ENCODE results near the gene SPDYE1. TPM values are rescaled to one million over a fixed set of nuclear protein-coding genes. Genes with fewer than 3 reads are reported as not detected.

The SPDYE1 gene
- total RNA-seq, 1 experiment from 2014 or later = not detected

DNA sequence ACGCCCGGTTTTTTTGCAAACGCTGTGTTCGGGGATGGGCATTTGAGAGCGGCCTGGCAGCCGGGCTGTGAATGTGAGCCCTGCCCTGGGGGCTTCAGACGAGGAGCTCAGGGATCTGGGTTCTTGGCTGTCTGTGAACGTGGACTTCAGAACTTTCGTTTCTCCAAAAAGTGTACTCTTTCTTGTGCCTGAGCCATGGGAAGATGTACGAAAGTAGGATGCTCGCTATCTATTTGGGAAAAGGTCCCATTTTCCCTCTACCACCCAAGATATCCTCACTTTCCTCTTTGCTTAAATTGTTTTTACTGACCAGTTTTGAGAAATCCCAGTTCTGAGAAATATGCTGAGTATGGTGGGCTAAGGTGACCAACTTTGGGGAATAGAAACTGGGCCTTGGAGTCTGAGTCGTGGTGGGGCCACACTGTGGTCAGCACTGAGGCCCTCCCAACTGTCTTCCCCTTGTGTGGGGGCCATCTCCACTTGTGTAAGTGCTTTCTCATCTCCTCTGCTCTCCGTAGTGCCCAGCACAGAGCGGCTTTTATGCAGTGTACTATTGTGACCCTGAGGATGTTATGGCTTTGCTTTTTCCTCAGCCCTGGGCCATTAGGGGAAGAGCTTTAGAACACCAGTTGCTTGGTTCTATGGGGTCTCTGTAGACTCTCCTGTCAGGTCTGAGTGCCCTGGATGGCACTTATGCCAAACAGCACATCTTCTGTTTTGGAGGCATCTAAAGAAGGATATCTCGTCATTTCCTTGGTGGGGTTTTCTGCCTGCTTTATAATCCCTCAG is 47.7 kb downstream of the SPDYE1 start:
- Histone ChIP-seq H3K27me3 (ENCODE audit: control insufficient read depth, insufficient read depth, low read length) (peaks cover 3% of the 10 kb centered on the region), H3K36me3 (replicated peaks; ENCODE audit: control insufficient read depth, insufficient read depth, low read length) (peaks cover 1% of the 10 kb centered on the region), H3K4me3 (ENCODE audit: insufficient read depth, low read depth, low read length) (peak overlapping the region; percentile 88)
- no peak for DNase-seq

DNA sequence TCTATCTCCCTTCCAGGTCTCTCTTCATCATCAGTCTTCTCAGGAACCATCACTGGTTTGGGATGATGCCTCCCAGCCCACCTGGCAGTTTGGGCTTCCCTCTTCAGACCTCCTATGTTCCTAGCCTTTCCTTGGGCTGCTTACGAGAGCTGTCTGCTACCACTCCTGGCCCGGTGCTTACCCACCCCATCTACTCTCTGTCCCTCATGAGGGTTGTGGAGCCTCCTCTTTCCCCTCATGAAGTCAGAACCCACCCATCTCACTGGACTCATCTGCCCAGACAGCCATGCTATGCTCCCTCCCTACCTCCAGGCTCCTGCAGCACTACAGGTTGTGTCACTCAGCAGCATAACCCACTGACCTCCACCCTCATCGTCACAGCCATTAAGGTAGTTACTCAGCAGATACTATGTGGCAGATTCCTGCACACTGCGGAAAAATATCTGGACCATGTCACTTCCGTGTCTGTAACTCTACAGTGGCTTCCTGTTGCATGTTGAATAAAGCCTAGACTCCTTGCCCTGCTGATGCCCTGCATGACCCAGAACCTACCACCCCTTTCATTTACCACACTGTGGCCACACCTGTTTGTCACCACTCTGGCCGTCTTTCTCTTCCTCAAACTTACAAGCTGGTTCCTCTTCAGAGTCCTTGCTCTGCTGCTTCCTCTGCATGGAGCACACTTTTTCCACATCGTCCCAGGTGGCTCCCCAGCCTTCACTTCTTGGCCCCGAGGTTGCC is 48.8 kb downstream of the SPDYE1 start:
- no peak for DNase-seq
- peaks cover 3% of the 10 kb centered on the region for H3K36me3 ChIP-seq (replicated peaks; ENCODE audit: control insufficient read depth, insufficient read depth, low read length)
- no peaks in the 10 kb centered on the region for H3K27me3 ChIP-seq (ENCODE audit: control insufficient read depth, insufficient read depth, low read length)
- no peak overlapping the region for H3K4me3 ChIP-seq (ENCODE audit: insufficient read depth, low read depth, low read length)

- Histone ChIP-seq H3K27me3 (ENCODE audit: control insufficient read depth, insufficient read depth, low read length) (no peaks in the 10 kb centered on the region), H3K36me3 (replicated peaks; ENCODE audit: control insufficient read depth, insufficient read depth, low read length) (peaks cover 7% of the 10 kb centered on the region), H3K4me3 (ENCODE audit: insufficient read depth, low read depth, low read length) (no peak overlapping the region)
- DNase-seq = no peak
Observed at GRCh38 chr7:44048031-44048795, 50.5 kb downstream of the SPDYE1 start.

- no peak for DNase-seq
- Histone ChIP-seq H3K27me3 (ENCODE audit: control insufficient read depth, insufficient read depth, low read length) (no peaks in the 10 kb centered on the region), H3K4me3 (ENCODE audit: insufficient read depth, low read depth, low read length) (no peak overlapping the region), H3K36me3 (replicated peaks; ENCODE audit: control insufficient read depth, insufficient read depth, low read length) (peaks cover 7% of the 10 kb centered on the region)
Observed at GRCh38 chr7:44050121-44050914, 52.6 kb downstream of the SPDYE1 start.

- Histone ChIP-seq H3K27me3 (ENCODE audit: control insufficient read depth, insufficient read depth, low read length) (no peaks in the 10 kb centered on the region), H3K36me3 (replicated peaks; ENCODE audit: control insufficient read depth, insufficient read depth, low read length) (peaks cover 7% of the 10 kb centered on the region), H3K4me3 (ENCODE audit: insufficient read depth, low read depth, low read length) (no peak overlapping the region)
- DNase-seq = no peak
Observed at GRCh38 chr7:44050915-44051560, 53.3 kb downstream of the SPDYE1 start.

DNA sequence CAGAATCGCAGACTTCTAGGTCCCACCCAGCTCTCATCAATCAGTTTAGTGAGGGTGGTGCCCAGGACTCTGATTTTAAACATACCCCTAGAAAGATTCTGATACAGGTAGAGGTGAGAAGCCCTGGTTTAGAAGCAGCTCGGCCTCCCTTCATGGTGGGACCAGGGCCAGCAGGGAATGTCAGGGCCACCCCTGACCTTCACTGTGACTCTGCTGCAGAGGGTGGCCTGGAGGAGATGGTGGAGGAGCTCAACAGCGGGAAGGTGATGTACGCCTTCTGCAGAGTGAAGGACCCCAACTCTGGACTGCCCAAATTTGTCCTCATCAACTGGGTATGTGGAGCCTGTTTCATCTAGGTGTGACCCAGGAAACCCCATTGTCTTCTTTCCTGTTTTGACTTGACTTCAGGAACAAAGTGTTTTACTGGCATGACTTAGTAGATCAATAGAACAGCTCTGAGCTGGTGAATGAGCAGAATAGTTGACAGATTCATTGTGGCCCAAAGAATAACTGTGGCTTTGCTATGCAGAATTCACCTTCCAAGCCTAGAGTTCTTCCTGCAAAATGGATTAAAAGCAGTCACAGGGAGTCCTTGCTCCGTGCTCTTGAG is 54.0 kb downstream of the SPDYE1 start:
- Histone ChIP-seq H3K36me3 (replicated peaks; ENCODE audit: control insufficient read depth, insufficient read depth, low read length) (peaks cover 7% of the 10 kb centered on the region), H3K4me3 (ENCODE audit: insufficient read depth, low read depth, low read length) (no peak overlapping the region), H3K27me3 (ENCODE audit: control insufficient read depth, insufficient read depth, low read length) (no peaks in the 10 kb centered on the region)
- no peak for DNase-seq

DNA sequence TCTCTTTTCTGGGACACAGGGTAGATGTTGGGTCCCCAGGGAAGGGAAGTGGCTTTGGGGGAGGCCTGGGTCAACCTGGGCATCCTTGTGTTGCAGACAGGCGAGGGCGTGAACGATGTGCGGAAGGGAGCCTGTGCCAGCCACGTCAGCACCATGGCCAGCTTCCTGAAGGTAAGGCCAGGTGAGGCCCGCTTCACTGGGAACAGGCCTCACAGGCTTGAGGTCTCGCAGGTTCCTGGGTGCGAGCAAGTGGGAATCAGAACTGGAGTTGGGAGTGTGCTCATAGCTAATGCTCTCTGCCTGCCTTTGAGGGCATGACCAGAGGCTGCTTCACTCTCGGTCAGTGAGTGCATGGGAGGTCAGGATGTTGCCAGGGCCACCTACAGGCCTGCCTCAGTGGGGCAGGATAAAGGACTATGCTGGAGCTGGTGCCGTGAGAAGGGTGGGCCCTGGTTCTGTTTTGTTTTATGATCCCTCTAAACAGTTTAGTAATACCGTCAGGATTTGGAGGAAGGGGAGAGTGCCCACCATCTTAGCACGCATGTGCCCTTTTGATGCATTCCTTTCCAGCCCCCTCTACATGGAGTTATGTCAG is 55.2 kb downstream of the SPDYE1 start:
- Histone ChIP-seq H3K4me3 (ENCODE audit: insufficient read depth, low read depth, low read length) (no peak overlapping the region), H3K27me3 (ENCODE audit: control insufficient read depth, insufficient read depth, low read length) (no peaks in the 10 kb centered on the region), H3K36me3 (replicated peaks; ENCODE audit: control insufficient read depth, insufficient read depth, low read length) (peaks cover 11% of the 10 kb centered on the region)
- peak; percentile 23 for DNase-seq

GRCh38 chr7:44056681-44057080 is 59.0 kb downstream of the SPDYE1 start:
- Histone ChIP-seq H3K27me3 (ENCODE audit: control insufficient read depth, insufficient read depth, low read length) (no peaks in the 10 kb centered on the region), H3K36me3 (replicated peaks; ENCODE audit: control insufficient read depth, insufficient read depth, low read length) (peaks cover 15% of the 10 kb centered on the region), H3K4me3 (ENCODE audit: insufficient read depth, low read depth, low read length) (no peak overlapping the region)
- peak; percentile 23 for DNase-seq

GRCh38 chr7:44057181-44057848 is 59.6 kb downstream of the SPDYE1 start:
- DNase-seq = peak; percentile 20
- peaks cover 13% of the 10 kb centered on the region for H3K36me3 ChIP-seq (replicated peaks; ENCODE audit: control insufficient read depth, insufficient read depth, low read length)
- no peaks in the 10 kb centered on the region for H3K27me3 ChIP-seq (ENCODE audit: control insufficient read depth, insufficient read depth, low read length)
- no peak overlapping the region for H3K4me3 ChIP-seq (ENCODE audit: insufficient read depth, low read depth, low read length)

DNA sequence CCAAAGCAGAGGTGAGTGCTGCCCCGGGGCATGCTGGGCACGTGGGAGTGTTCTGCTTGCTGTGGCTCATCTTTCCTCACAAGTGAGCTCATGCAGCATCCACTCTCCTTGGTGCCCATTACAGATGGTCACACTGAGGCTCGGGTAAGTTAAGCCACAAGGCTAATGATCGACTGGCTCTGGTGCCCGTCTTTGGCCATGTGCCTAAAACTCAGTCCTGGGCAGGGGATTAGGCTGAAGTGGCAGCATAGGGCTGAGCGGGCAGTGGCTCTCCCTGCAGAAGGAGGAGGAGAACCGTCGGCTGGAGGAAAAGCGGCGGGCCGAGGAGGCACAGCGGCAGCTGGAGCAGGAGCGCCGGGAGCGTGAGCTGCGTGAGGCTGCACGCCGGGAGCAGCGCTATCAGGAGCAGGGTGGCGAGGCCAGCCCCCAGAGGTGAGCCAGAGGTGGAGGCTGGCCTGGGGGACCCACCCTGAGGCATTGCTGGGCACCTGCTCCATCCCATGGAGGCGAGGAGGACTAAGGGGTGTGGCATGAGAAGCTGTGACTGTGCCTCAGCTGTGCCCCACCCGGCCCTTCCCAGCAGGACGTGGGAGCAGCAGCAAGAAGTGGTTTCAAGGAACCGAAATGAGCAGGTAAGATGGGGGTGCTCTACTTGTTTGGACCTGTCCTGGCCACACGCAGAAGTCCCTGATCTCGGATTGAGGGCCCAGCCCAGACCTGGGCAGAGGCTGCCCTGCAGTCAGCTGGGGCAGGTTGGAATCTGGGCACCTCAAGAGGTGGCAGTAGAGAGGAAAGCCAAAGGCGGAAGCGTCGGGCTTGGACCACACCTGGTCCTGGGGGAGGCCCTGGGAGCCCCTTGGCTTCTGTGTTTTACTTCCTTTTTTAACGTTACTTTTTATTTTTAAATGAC is 60.4 kb downstream of the SPDYE1 start:
- DNase-seq = peak; percentile 36
- Histone ChIP-seq H3K4me3 (ENCODE audit: insufficient read depth, low read depth, low read length) (no peak overlapping the region), H3K27me3 (ENCODE audit: control insufficient read depth, insufficient read depth, low read length) (no peaks in the 10 kb centered on the region), H3K36me3 (replicated peaks; ENCODE audit: control insufficient read depth, insufficient read depth, low read length) (peaks cover 13% of the 10 kb centered on the region)

- no peaks in the 10 kb centered on the region for H3K27me3 ChIP-seq (ENCODE audit: control insufficient read depth, insufficient read depth, low read length)
- peak; percentile 17 for DNase-seq
- peaks cover 13% of the 10 kb centered on the region for H3K36me3 ChIP-seq (replicated peaks; ENCODE audit: control insufficient read depth, insufficient read depth, low read length)
- no peak overlapping the region for H3K4me3 ChIP-seq (ENCODE audit: insufficient read depth, low read depth, low read length)
Observed at GRCh38 chr7:44058759-44059218, 61.1 kb downstream of the SPDYE1 start.

Data from H7 (cell line).